ENCODE data around the gene LRRC3. TPM values are rescaled to one million over a fixed set of nuclear protein-coding genes. Genes with fewer than 3 reads are reported as not detected.

The LRRC3 gene
- total and polyA plus RNA-seq, 2 of the 8 experiments (the other 6 are each of a cell fraction or from before 2014, with no cell fraction given): 3.1 to 5.4 TPM

GRCh38 chr21:44445145-44445812 lies 10.0 kb upstream of the LRRC3 start:
- H3K56ac ChIP-seq (replicated peaks; ENCODE audit: insufficient read length, low read depth, low read length): no peak overlapping the region
- ChIA-PET POLR2A (ENCODE audit: partially characterized antibody) (interaction anchor here (0.5 to 1.9 kb wide), 2 partner anchors 40 to 86 kb away, joined by 4 to 5 read pairs; no protein-coding TSS in a partner anchor), CTCF (ENCODE audit: partially characterized antibody) (interaction anchor here (0.6 to 4.7 kb wide), 13 partner anchors 9 to 111 kb away, joined by 3 to 20 read pairs (median 4); no protein-coding TSS in a partner anchor)
- H3K27ac ChIP-seq (ENCODE audit: low read depth, low read length): no peak overlapping the region
- TF ChIP-seq SIN3A (conservative IDR thresholded peaks at IDR 0.05 in 1 of 2, IDR thresholded peaks at IDR 0.05 in 1 of 2; ENCODE audit: low read depth in 1 of 2, low read length in 2 of 2): no peak
- TF ChIP-seq NRF1 (IDR thresholded peaks at IDR 0.05; ENCODE audit: low read depth, low read length): no peak
- no peak for TF ChIP-seq KDM1A (IDR thresholded peaks at IDR 0.05; ENCODE audit: borderline replicate concordance, low read length)
- TF ChIP-seq BCL11A (IDR thresholded peaks at IDR 0.05; ENCODE audit: low read depth in 2 of 2, low read length in 2 of 2): no peak
- TF ChIP-seq YY1 (IDR thresholded peaks at IDR 0.05; ENCODE audit: low read depth, low read length): no peak
- no peak for TF ChIP-seq TAF7 (optimal IDR thresholded peaks at IDR 0.05; ENCODE audit: borderline replicate concordance, low read depth, low read length)
- TF ChIP-seq RNF2 (IDR thresholded peaks at IDR 0.05; ENCODE audit: borderline replicate concordance, low read depth, low read length, missing control alignments, poor library complexity, severe bottlenecking): no peak
- no peak for TF ChIP-seq KDM4A (IDR thresholded peaks at IDR 0.05; ENCODE audit: low read depth, low read length, severe bottlenecking)
- TF ChIP-seq RXRA (IDR thresholded peaks at IDR 0.05; ENCODE audit: insufficient read depth, low read depth, low read length): no peak
- H3K79me2 ChIP-seq (ENCODE audit: control insufficient read depth in 1 of 2, insufficient read depth in 2 of 2, low read length in 2 of 2): no peaks in the 10 kb centered on the region
- no peak for FAIRE-seq
- H2BK15ac ChIP-seq (ENCODE audit: low read length): no peak overlapping the region
- no peak overlapping the region for H3K9ac ChIP-seq (replicated peaks in 1 of 4; ENCODE audit: extremely low read depth in 1 of 4, low read depth in 3 of 4, low read length in 3 of 4)
- H3K79me1 ChIP-seq (ENCODE audit: low read depth, low read length): no peaks in the 10 kb centered on the region
- H3K4me3 ChIP-seq (ENCODE audit: extremely low read depth in 1 of 4, insufficient read depth in 2 of 4, low read depth in 3 of 4, low read length in 4 of 4): no peak overlapping the region
- H4K8ac ChIP-seq (ENCODE audit: extremely low read depth, insufficient read depth, low read length): no peak overlapping the region
- no peak overlapping the region for H3K18ac ChIP-seq (ENCODE audit: extremely low read depth, low read length)
- H2BK20ac ChIP-seq (ENCODE audit: low read length): no peak overlapping the region
- 77% methylated on average over 6 of the region's 19 CpGs; no CpG with 5 or more reads in 1 of the 2 experiments for WGBS, 2 experiments (ENCODE audit: extremely low coverage in 1 of 2, insufficient coverage in 1 of 2, insufficient read length in 1 of 2, insufficient replicate concordance in 2 of 2, low coverage in 1 of 2, low lambda C conversion rate in 2 of 2, missing lambda C conversion rate in 1 of 2)
- no peak overlapping the region for H4K91ac ChIP-seq (replicated peaks; ENCODE audit: insufficient read length, low read length)
- no peak overlapping the region for H2BK5ac ChIP-seq (ENCODE audit: low read depth, low read length)
- H3K4ac ChIP-seq (replicated peaks; ENCODE audit: insufficient read length, low read depth, low read length): no peak overlapping the region
- H3K23me2 ChIP-seq (ENCODE audit: low read depth, low read length): no peaks in the 10 kb centered on the region
- no peak overlapping the region for H2BK12ac ChIP-seq (ENCODE audit: low read depth, low read length)
- H3K36me3 ChIP-seq (ENCODE audit: control insufficient read depth in 2 of 4, insufficient read depth in 4 of 4, low read length in 3 of 4): no peaks in the 10 kb centered on the region
- H3K27me3 ChIP-seq (replicated peaks in 1 of 4; ENCODE audit: control insufficient read depth in 3 of 4, extremely low read depth in 1 of 4, insufficient read depth in 3 of 4, low read length in 3 of 4): no peaks in the 10 kb centered on the region
- no peaks in the 10 kb centered on the region for H4K20me1 ChIP-seq (replicated peaks in 1 of 2; ENCODE audit: control insufficient read depth in 1 of 2, insufficient read depth in 2 of 2, low read length in 2 of 2)
- no peak for DNase-seq (ENCODE audit: low read depth in 1 of 2, low spot score in 2 of 2)
- H3K9me3 ChIP-seq (ENCODE audit: insufficient read depth in 2 of 2, low read depth in 1 of 2, low read length in 1 of 2): no peaks in the 10 kb centered on the region
- no peak overlapping the region for H2BK120ac ChIP-seq (replicated peaks; ENCODE audit: low read depth, low read length)
- H3K23ac ChIP-seq (ENCODE audit: insufficient read length): no peak overlapping the region
- H2AK5ac ChIP-seq (ENCODE audit: low read depth, low read length): no peak overlapping the region
- no peaks in the 10 kb centered on the region; a peak in 1 of 7 replicates for H3K4me1 ChIP-seq (replicated peaks in 1 of 4; ENCODE audit: control insufficient read depth in 3 of 4, insufficient read depth in 4 of 4, low read length in 3 of 4)
- no peak overlapping the region for H3K14ac ChIP-seq (ENCODE audit: insufficient read length)
- H2AFZ ChIP-seq (ENCODE audit: low read length): no peak overlapping the region
- no peak overlapping the region for H4K5ac ChIP-seq (ENCODE audit: insufficient read length, low read depth, low read length)
- no peak overlapping the region for H3K4me2 ChIP-seq (ENCODE audit: insufficient read depth in 1 of 2, low read depth in 2 of 2, low read length in 2 of 2)

Measured in H1 (cell line).